GM13977 (cell line): ENCODE results near the gene MS4A6E.
"Not testable (repeated sequence)": the region's sequence is repeated elsewhere in the genome, so short reads cannot be mapped to it uniquely, and the experiment has no call there.

Experiments used
- DNase-seq: peaks from one replicate; pipeline ENCODE4 v3.0.0; 2012; ENCODE audit warnings: low spot score
- CTCF ChIP-seq: IDR thresholded peaks from 2 replicates; pipeline ENCODE4 v1.5.1; 2012; ENCODE audit warnings: mild to moderate bottlenecking, control low read depth; ENCODE audit not compliant: insufficient read depth; ENCODE audit errors: extremely low read depth, missing control alignments
- in situ Hi-C: fragments of 300-500 bp; cut with MboI; formaldehyde crosslinking; loops from one replicate; pipeline ENCODE4 v1.12.0; 2022; ENCODE audit warnings: low sequenced_read_pairs, low pct_unique_long_range_greater_than_20kb, mixed read lengths, inconsistent platforms; ENCODE audit not compliant: unreplicated experiment

The MS4A6E gene

GRCh38 chr11:60360621-60361020, 33.6 kb downstream of the MS4A6E start:
- in situ Hi-C loops, result loop anchor here (10.0 to 25.0 kb wide), 3 partner anchors 104 to 402 kb away; partner anchors contain the start of gene MS4A15
- no peak for DNase-seq
- TF ChIP-seq CTCF, result no peak

GRCh38 chr11:60362241-60362640, 35.2 kb downstream of the MS4A6E start:
- TF ChIP-seq CTCF, result no peak
- no peak for DNase-seq
- in situ Hi-C loops, result loop anchor here (10.0 to 25.0 kb wide), 3 partner anchors 103 to 400 kb away; partner anchors contain the start of gene MS4A15

- in situ Hi-C loops, result loop anchor here (10.0 to 25.0 kb wide), 3 partner anchors 101 to 398 kb away; partner anchors contain the start of gene MS4A15
- DNase-seq, result peak; percentile 62
Measured at GRCh38 chr11:60363542-60364470, 36.8 kb downstream of the MS4A6E start.

GRCh38 chr11:60366262-60366904, 39.3 kb downstream of the MS4A6E start:
- in situ Hi-C loops, result loop anchor here (10.0 to 25.0 kb wide), 3 partner anchors 98 to 396 kb away; partner anchors contain the start of gene MS4A15
- DNase-seq, result not testable (repeated sequence)

More at GRCh38 chr11:60363542-60364470, 36.8 kb downstream of the MS4A6E start:
- TF ChIP-seq CTCF, result peak; percentile 69

- in situ Hi-C loops, result loop anchor here (10.0 to 25.0 kb wide), 3 partner anchors 98 to 395 kb away; partner anchors contain the start of gene MS4A15
- no peak for TF ChIP-seq CTCF
- DNase-seq, result peak; percentile 78
Measured at GRCh38 chr11:60367009-60367408, 40.0 kb downstream of the MS4A6E start.

GRCh38 chr11:60367896-60368295, 40.8 kb downstream of the MS4A6E start:
- DNase-seq, result no peak
- in situ Hi-C loops, result loop anchor here (10.0 to 25.0 kb wide), 3 partner anchors 97 to 394 kb away; partner anchors contain the start of gene MS4A15
- TF ChIP-seq CTCF, result no peak
